Esophagus mucosa (tissue), 1 donor: ENCODE results near the gene FBXO17. TPM values are rescaled to one million over a fixed set of nuclear protein-coding genes. Genes with fewer than 3 reads are reported as not detected.
A peak's percentile ranks its signal among the peaks of the same experiment; 100 is the strongest.
"Not testable (repeated sequence)": the region's sequence is repeated elsewhere in the genome, so short reads cannot be mapped to it uniquely, and the experiment has no call there.

ENCODE experiments used
- ATAC-seq: fragments of 200-7000 bp; cut with Tn5 transposase; one replicate; pipeline ENCODE4 v1.9.1; 2020
- total RNA-seq: library from RNA; stranded (reverse); gene quantifications from one replicate; pipeline ENCODE4 v1.2.4, GENCODE V29; 2023
- donor health status: DM: yes; HTN: yes; CAD: no.

FBXO17 gene
- total RNA-seq = 4.7 TPM

DNA sequence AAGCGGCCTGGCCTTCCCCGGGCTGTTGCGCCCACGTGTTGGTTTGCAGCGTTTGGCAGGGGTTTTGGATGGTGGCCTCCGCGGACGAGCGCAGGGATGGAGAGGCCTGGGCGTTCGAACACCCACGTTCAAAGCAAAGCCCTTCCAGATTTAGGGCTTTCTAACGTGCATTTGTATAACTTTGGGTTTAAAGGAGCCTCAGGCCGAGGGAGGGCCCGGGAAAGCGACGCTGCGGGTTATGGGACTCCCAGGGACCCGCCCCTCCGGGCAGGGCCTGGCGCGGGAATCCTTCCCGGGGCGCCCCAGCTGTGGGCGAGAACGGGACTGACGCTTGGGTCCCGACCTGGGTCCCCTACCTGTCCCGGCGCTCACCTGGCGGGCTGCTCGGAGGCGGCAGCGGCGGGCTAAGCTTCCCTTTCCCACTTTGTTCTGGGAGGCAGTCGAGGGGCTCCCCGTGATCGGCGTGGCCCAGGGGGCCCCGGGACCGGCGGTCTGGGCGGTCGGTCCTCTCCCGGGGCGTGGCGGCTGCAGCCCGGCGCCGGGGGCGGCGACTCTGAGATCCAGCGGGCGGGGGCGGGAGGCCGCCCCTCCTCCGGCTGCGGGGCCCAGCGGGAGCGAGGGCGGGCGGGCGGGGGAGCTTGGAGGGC is at the start of gene FBXO17:
Gene FBXO17, minus strand, starts transcription at position 529 of the 647 bp plus-strand sequence. CDS start 25,423 bp downstream, outside the sequence.
- peak; percentile 50 for ATAC-seq

GRCh38 chr19:39024875-39025641 is 49.5 kb upstream of the FBXO17 start:
- ATAC-seq = no peak

GRCh38 chr19:39021063-39021462 is 45.5 kb upstream of the FBXO17 start:
- ATAC-seq = no peak

GRCh38 chr19:39017646-39018045 is 42.1 kb upstream of the FBXO17 start:
- ATAC-seq = no peak

GRCh38 chr19:39017026-39017425 is 41.5 kb upstream of the FBXO17 start:
- ATAC-seq = no peak

GRCh38 chr19:39014037-39014436 is 38.5 kb upstream of the FBXO17 start:
- peak; percentile 33 for ATAC-seq

DNA sequence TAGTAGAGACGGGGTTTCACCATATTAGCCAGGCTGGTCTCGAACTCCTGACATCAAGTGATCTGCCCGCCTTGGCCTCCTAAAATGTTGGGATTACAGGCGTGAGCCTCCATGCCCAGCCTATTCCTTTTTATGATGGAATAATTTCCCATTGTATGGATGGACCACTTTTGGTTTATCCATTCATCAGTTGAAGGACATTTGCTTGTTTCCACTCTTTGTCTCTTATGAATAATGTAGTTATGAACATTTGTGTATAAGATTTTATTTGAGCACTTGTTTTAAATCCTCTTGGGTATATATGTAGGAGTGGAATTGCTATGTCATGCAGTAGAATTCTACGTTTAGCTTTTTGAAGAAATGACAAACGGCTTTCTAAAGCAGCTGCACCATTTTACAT is 33.5 kb upstream of the FBXO17 start:
- ATAC-seq = no peak

DNA sequence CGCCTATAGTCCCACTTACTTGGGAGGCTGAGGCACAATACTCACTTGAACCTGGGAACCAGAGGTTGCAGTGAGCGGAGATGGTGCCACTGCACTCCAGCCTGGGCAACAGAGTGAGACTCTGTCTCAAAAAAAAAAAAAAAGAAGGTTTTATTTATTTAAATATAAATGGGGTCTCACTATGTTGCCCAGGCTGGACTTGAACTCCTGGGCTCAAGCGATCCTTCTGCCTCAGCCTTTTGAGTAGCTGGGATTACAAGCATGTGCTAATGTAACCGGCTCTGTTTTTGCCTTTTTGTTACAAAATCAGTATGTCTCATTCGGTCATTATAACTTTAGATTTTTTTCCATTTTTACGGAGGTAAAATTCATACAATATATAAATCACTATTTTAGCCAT is 32.6 kb upstream of the FBXO17 start:
- no peak for ATAC-seq

DNA sequence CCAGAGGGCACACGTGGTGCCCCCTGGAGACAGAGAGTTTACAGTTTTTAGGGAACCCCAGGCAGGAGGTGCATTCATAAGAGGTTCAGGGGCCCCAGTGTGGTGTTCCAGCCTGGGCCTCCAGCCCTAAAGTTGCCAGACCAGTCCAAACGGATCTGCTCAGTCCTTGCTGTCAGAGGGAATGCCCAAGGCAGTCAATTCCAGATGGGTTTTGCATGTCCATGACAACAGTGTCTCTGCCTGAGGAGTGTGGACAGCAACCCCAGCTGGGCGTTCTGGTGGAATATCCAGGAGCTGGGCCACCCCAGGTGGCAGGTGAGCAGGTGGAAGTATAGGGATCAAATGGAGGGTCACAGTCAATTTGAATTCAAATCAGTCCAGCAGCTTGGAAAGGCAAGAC is 31.6 kb upstream of the FBXO17 start:
- no peak for ATAC-seq

DNA sequence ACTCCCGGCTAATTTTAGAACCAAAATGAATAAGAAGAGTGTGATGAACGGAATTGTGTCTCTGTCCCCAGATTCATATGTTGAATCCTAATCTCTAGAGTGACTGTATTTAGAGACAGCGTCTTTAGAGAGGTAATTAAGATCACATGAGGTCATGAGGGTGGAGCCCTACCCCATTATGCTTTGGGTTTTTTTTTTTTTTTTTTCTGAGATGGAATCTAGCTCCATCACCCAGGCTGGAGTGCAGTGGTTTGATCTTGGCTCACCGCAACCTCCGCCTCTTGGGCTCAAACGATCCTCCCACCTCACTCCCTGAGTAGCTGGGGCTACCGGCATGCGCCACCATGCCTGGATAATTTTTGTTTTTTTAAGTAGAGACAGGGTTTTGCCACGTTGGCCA is 28.9 kb upstream of the FBXO17 start:
- no peak for ATAC-seq

DNA sequence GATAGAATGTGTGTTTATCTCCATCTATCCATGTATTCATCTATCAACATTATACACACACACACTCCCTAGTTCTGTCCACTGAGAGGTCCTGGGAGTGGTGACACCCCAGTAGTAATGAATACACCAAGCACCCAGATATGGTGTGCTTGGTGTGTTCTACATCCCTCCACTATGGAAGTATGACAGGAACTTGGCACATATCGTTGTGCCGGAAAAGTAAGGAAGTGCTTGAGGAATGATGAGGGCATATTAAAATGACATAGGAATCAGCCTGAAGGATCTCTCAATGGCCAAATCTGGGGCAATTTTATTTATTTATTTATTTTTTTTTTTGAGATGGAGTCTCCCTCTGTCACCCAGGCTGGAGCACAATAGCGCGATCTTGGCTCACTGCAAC is 28.3 kb upstream of the FBXO17 start:
- no peak for ATAC-seq

DNA sequence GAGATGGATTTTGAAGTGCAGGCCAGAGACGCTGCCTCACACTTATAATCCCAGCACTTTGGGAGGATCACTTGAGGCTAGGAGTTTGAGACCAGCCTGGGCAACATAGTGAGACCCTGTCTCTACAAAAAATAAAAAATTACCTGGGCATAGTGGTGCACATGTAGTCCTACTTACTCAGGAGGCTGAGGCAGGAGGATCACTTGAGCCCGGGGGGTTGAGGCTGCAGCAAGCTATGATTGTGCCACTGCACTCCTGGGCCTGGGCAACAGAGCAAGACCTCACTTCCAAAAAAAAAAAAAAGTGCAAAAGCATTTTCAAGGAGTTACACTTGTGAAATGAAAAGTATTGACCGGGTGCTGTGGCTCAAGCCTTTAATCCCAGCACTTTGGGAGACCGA is 27.6 kb upstream of the FBXO17 start:
- no peak for ATAC-seq

- ATAC-seq = no peak
Measured at GRCh38 chr19:39001041-39001440, 25.5 kb upstream of the FBXO17 start.

DNA sequence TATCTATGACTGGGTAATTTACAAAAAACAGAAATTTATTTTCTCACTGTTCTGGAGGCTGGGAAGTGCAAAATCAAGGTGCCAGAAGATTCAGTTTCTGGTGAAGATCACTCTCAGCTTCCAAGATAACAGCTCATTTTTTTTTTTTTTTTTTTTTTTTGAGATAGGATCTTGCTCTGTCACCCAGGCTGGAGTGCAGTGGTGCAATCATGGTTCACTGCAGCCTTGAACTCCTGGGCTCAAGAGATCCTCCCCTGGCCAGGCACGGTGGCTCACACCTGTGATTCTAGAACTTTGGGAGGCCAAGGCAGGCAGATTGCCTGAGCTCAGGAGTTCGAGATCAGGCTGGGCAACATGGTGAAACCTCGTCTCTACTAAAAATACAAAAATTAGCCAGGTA is 22.0 kb upstream of the FBXO17 start:
- ATAC-seq = not testable (repeated sequence)

DNA sequence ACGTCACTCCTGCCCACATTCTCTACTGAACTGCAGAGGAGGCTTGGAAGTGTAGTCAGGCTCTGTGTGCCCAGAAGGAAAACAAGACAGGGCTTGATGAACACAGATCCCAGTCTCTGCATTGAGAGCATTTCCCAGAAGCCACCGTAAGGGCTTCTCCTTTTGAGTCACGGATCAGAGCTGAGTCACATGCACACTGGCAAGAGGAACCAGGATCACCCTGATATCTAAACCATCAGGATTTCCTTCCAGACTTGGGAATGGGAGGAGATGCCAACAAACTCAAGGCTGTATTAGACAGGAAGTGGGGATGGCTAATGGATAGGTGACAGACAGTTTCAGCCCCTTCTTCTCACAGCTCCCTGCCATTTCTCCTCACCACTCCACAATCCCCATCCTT is 17.7 kb upstream of the FBXO17 start:
- peak; percentile 93 for ATAC-seq

- no peak for ATAC-seq
Measured at GRCh38 chr19:38990949-38991697, 15.6 kb upstream of the FBXO17 start.

- not testable (repeated sequence) for ATAC-seq
Measured at GRCh38 chr19:38989614-38990013, 14.1 kb upstream of the FBXO17 start.

GRCh38 chr19:38989066-38989605 is 13.6 kb upstream of the FBXO17 start:
- no peak for ATAC-seq

DNA sequence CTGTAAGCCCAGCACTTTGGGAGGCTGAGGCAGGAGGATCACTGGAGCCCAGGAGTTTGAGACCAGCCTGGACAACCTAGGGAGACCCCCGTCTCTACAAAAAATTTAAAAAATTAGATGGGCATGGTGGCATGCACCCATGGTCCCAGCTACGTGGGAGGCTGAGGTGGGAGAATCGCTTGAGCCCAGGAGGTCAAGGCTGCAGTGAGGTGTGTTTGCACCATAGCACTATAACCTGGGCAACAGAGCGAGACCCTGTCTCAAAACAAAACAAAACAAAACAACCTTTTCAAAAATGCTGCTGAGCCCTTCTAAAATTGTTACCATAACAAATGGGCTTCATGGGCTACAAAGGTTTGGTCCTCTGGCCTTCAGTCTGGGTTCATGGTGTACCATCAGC is 13.1 kb upstream of the FBXO17 start:
- ATAC-seq = not testable (repeated sequence)

DNA sequence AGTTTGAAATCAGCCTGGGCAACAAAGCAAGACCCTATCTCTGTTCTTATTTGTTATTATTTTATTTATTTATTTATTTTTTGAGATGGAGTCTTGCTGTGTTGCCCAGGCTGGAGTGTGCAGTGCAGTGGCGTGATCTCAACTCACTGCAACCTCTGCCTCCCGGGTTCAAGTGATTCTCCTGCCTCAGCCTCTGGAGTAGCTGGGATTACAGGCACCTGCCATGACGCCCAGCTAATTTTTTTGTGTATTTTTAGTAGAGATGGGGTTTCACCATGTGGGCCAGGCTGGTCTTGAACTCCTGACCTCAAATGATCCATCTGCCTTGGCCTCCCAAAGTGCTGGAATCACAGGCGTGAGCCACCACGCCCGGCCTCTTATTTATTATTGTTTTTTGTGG is 12.2 kb upstream of the FBXO17 start:
- not testable (repeated sequence) for ATAC-seq

DNA sequence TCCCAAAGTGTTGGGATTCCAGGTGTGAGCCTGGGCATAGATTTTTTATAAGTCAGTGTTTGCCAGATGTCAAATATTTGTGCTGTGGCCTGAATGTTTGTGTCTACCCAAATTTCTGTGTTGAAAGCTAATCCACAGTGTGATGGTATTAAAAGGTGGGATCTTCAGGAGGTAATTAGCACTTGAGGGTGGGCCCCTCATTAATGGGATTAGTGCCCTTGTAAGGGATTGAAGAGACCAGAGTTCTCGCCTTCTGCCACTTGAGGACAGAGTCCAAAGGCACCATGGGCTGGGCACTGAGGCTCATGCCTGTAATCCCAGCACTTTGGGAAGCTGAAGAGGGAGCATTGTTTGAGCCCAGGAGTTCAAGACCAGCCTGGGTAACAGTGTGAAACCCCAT is 9.7 kb upstream of the FBXO17 start:
- ATAC-seq = no peak

- no peak for ATAC-seq
Measured at GRCh38 chr19:38980583-38981374, 5.2 kb upstream of the FBXO17 start.
